Neural progenitor cell (in vitro differentiated cells): ENCODE results near the gene RUSF1.

Experiments
- EZH2phosphoT487 ChIP-seq: fragments of 200-600 bp; sonication (generic); IDR thresholded peaks from 2 replicates; pipeline ENCODE4 v1.6.1; 2017; ENCODE audit warnings: antibody characterized with exemption
- TF ChIP-seq, protein P1 (sequence below): fragments of 200-600 bp; sonication (generic); IDR thresholded peaks from 2 replicates; pipeline ENCODE4 v1.5.1; 2017; ENCODE audit warnings: antibody characterized with exemption, mild to moderate bottlenecking

GRCh38 chr16:31473264-31473984 is 34.8 kb downstream of the RUSF1 start:
- TF ChIP-seq, protein P1, sequence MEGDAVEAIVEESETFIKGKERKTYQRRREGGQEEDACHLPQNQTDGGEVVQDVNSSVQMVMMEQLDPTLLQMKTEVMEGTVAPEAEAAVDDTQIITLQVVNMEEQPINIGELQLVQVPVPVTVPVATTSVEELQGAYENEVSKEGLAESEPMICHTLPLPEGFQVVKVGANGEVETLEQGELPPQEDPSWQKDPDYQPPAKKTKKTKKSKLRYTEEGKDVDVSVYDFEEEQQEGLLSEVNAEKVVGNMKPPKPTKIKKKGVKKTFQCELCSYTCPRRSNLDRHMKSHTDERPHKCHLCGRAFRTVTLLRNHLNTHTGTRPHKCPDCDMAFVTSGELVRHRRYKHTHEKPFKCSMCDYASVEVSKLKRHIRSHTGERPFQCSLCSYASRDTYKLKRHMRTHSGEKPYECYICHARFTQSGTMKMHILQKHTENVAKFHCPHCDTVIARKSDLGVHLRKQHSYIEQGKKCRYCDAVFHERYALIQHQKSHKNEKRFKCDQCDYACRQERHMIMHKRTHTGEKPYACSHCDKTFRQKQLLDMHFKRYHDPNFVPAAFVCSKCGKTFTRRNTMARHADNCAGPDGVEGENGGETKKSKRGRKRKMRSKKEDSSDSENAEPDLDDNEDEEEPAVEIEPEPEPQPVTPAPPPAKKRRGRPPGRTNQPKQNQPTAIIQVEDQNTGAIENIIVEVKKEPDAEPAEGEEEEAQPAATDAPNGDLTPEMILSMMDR, result no peak
- TF ChIP-seq EZH2phosphoT487, result no peak
